ENCODE data around the gene MUC5B.

MUC5B gene

DNA sequence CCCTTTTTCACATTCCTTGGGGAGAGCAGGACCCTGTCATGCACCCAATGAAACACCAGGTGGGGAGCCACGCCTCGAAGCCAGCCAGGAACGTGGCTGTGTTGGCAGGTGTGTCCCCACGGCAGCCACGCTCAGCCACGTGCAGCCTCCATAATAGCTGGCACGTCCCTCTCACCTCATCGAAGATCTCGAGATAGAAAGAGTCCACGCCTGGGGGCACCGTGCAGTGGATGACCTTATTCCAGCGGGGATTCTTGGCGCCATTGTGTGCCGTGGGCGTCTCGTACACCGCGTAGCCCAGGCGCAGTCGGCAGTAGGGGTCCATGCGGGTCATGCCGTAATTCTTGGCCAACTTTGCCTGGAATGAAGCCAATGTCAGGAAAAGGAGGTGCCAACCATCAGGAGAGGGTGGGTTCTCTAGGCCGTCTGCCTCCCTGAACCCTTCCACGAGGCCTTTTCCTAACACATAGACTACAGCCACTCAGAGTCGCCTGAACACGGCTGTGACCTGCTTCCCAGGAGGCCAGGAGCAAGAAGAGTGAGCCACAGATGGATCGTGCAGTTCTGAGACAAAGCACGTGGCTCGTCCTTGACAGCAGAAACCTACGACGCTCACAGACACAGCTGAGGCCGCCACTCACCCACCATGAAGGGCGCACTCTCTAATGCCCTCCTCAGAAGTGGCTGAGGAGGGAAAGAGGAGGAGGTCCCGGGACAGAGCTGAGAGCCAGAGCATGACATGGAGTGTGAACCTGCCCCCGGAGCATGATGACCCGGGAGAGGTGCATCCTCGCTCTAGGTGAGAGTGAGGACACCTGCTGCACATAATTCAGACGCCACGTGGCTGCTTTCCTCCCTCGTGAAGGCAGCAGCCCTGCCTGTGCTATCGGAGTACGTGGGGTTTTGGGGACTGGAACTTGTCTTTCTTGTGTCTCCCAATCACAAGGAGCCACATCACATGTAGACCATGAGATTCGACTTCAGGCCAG is 67.5 kb downstream of the MUC5B start:
- no peak for DNase-seq

DNA sequence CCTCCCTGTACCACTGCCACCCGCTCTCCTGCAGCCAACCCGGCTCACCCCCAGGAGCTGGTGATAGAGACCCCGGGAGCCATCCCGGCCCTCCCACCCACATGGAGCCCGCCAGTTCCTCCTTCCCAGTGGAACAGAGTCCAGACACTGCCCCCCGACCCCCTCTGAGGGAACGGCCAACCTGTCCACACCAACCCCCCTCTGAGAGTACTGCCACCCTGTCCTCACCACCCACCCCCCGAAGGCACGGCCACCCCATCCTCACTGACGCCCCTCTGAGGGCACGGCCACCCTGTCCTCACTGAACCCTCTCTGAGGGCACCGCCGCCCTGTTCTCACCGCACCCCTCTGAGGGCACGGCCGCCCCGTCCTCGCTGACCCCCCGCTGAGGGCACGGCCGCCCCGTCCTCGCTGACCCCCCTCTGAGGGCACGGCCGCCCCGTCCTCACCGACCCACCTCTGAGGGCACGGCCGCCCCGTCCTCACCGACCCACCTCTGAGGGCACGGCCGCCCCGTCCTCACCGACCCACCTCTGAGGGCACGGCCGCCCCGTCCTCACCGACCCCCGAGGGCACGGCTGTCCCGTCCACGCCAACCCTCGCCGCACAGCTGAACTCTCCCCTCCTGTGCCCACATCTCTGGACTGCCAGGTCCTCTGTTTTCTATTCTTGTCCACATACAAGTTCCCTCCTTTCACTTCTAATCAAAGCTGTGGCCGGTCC is 68.6 kb downstream of the MUC5B start:
- no peak for DNase-seq

DNA sequence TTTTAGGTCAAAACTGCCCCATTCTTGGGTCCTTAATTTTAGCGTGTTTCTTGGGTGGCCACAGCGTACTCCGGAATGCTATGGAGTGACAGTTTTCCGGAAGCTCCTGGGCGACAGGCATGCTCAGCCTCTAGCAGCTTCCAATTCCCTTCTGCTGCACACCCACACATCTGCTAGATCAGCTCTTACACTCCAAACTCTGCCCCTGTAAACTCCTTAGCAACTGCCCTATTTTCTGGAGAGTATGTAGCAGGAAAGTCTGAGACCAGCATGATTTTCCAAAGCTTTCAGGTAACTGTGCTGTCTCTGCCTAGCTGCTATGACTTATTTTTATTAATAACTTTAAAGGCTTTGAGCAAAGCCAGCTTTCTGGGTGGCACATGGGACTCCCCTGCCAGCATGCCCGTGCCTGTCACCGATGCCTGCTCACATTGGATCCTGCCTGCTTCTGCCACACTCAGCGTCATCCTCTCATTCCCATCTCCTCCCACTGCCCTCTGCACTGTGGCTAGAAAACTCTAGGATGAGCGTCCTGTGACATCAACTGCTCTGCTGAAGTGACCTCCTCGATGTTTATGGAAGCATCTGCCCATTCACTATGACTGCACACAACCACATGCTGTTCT is 69.3 kb downstream of the MUC5B start:
- no peak for DNase-seq

- DNase-seq = no peak
Measured at GRCh38 chr11:1292644-1293618, 70.1 kb downstream of the MUC5B start.

GRCh38 chr11:1293619-1294015 is 70.8 kb downstream of the MUC5B start:
- DNase-seq = no peak

DNA sequence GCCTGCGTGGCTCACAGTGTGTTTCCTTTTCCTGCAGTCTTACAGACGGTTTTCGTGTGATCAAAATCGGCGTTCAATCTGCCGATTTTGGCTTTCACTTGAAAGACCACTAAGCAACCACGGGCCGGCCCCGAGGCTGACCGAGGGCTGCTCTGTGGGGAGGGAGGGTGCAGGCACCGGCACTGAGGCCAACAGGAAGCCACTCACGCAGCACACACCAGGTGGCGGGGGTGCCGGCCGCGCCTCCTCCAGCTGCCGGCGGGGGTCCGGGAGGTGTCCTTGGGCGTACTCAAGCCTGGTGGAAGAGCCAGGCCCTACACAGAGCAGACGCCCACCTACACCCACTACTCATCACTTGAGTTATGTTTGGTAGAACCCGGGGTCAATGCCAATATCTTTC is 72.2 kb downstream of the MUC5B start:
- DNase-seq = no peak

- no peak for DNase-seq
Measured at GRCh38 chr11:1295591-1295990, 72.7 kb downstream of the MUC5B start.

GRCh38 chr11:1296287-1296686 is 73.4 kb downstream of the MUC5B start:
- DNase-seq = no peak

DNA sequence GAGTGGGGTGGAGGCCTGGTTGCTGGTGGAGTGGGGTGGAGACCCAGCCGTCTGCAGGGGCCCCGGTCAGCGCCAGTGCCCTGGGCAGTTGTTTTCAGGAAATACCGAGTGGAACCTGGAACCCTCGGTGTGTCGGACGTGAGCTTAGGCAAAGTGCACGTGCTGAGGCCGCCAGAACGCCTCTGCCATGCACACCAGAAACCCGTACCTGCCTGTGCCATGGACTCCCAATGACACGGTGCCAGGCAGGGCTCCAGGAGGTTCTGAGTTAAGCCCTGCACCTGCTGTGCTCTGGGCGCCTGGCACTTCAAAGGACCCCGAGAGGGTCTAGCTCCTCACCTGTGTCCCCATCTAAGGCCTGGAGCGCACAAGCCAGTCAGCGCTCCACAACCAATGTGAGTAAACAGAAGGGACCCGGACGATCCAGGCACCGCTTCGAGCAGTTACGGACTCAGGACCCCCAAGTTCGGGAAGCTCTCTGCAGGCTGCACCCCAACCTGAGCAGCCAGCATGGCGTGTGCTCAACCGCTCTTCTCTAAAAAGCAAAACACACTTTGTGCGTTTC is 74.2 kb downstream of the MUC5B start:
- no peak for DNase-seq

DNA sequence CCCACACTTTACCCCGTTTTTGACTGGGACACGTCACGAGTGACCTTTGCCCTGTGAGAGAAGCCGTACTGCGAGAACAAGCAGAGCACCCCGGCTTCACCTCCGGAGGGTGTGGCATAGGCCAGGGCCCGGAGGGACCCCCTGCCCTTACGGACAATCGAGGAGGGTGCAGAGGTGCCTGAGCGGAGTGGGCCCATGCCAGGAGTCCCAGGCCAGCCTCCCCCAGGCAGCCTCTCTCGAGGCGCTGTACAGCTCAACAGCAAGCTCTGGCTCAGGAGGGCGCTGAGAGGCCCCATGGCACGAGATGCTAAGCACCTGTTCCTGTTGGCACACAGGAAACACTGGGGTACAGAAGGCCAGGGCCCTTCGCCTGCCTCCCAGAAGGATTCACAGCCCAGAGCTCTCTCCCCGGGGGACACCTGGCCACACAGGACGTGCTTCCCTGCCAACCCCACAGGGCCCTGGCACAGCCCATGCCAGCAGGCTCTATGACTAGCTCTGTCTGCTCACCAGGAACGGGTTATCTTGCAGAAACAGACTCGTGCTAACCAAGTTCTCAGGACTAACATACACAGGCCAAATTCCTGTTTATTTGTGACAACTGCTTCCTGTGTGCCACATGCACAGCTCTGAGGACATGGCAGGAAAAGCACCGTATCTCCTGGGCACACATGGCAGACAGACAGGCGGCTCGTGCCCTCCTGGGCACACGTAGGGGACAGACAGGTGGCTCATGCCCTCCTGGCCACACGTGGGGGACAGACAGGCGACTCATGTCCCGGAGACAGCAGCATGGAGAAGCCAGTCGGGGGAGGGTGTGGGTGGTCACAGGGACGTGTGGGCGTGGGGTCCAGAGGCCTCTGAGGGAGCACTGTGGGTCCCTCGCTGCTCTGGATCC is 75.0 kb downstream of the MUC5B start:
- no peak for DNase-seq

- DNase-seq = no peak
Measured at GRCh38 chr11:1298695-1299492, 76.0 kb downstream of the MUC5B start.

- no peak for DNase-seq
Measured at GRCh38 chr11:1299621-1300020, 76.8 kb downstream of the MUC5B start.

DNA sequence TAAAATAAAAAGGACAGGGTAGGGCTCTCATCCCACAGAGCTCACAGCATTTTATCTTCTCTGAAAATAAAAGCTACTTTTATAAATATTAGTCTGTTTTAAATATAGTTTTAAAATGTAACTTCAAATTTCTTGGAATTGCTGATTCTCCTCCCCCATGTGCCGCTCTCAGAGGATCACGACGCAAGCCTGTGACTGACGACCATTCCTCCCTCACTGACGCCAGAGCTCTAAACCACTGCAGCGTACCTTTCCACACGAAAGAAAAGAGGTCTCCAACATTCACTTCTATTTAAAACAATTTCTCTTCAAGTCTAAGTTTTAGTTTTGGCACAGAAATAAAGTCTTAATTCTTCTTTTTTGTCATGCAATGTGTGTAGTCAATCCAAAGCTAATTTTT is 77.3 kb downstream of the MUC5B start:
- DNase-seq = no peak

DNA sequence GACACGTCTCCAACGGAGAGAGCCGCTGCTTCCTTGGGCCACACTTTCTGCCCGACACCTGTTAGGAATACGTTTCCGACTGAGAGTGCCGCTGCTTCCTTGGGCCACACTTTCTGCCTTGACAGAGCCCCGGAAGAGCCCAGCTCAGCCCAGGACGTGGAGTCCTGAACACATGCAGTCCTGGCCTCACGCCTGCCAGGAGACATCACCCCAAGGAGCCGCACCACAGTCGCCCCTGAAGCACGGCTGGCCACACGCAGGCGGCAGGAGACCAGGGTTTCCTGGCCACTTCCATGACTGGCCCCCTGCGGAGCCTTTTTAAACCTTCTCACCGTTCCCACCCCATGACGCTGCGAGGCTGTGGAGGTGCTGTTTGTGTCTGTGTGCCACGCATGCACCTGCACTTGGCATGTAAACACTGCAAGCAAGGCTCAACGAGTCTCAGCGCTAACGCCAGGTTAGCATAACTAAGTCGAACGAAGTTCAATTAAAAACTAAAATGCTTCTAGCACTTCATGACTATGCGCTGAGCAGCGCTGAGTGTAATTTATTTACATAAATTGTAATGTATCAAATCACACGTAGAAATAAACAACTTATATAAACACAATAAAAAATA is 77.8 kb downstream of the MUC5B start:
- DNase-seq = no peak

DNA sequence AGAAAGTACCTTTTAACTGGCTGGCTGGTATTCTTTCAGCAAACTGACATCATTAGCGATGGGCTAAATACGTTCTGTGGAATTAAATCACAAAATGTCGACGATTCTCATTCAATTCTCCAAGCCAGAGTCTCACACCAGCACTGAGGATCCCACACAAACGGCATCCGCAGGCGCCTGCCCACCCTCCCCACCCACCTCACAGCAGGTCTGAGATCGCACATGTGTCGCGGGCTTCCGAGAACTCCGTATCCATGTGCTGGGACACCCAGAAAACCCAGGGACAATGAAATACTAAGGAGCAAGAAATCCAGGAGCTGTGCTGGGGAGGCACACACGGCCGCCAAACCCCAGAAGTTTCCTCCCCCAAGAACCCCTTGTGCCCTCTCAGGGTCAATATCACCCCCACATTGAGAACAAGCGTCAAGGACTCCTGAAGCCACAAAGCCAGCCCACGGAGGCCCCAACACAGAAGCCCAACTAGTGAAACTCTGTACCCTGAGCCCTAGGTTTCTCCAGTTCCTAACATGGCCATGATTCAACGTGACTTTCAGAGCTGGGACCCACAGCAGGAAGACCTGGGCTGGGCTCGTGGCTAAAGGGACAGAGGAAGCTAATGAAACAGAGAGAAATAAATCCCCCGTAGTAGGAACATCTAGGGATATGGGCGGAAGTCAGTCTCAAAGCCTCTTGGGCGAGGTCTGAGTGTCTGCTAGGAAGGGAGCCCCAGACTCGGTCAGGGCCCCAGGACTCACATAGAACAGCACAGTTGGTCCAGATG is 78.5 kb downstream of the MUC5B start:
- no peak for DNase-seq

DNA sequence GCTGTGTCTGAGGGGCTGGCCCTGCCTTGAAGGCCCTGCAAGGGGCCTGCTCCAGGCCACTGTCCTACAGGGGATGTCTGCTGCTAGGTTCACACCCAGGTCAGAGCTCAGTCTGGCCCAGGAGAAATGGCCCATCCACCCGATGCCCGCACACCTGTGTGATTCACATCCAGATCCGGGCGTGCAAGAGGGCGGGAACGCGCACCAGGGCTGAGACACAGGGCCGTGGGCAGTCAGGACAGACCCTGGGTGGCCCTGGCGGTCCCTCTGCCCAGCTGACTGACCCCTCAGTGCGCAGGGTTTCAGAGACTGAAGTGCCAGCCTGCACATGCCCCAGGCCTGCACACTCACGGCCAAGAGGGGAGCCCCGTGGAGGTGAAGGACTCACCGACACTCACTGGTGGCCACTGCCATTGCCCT is 79.2 kb downstream of the MUC5B start:
- no peak for DNase-seq

- DNase-seq = no peak
Measured at GRCh38 chr11:1302461-1303125, 79.7 kb downstream of the MUC5B start.
